DMS153 treated with DMSO at 0.1 percent for 48 hours (cell line): Measurements from ENCODE around the gene FBXL19.

ENCODE experiments used
- DNase-seq: peaks from one replicate; lab custom pipeline; 2025; ENCODE audit not compliant: unreplicated experiment; lab: John Stamatoyannopoulos, UW

FBXL19 gene

GRCh38 chr16:30942426-30942806 is 19.0 kb downstream of the FBXL19 start:
- DNase-seq: no peak

GRCh38 chr16:30944352-30944751 is 21.0 kb downstream of the FBXL19 start:
- DNase-seq: no peak

- no peak for DNase-seq
Measured at GRCh38 chr16:30946671-30947540, 23.5 kb downstream of the FBXL19 start.

- DNase-seq: no peak
Measured at GRCh38 chr16:30947541-30947858, 24.1 kb downstream of the FBXL19 start.

- no peak for DNase-seq
Measured at GRCh38 chr16:30947859-30948666, 24.7 kb downstream of the FBXL19 start.

- no peak for DNase-seq
Measured at GRCh38 chr16:30948667-30949649, 25.6 kb downstream of the FBXL19 start, which contains the start of gene ORAI3. TSS of gene ORAI3 (plus strand) at chr16:30949068. CDS start at chr16:30949290, 222 bp downstream.

GRCh38 chr16:30949650-30950515 is 26.5 kb downstream of the FBXL19 start:
- peak; percentile 53 for DNase-seq

GRCh38 chr16:30950516-30951065 is 27.2 kb downstream of the FBXL19 start:
- no peak for DNase-seq

GRCh38 chr16:30951193-30951592 is 27.8 kb downstream of the FBXL19 start:
- no peak for DNase-seq

GRCh38 chr16:30951750-30952149 is 28.4 kb downstream of the FBXL19 start:
- DNase-seq: no peak

GRCh38 chr16:30953111-30953510 is 29.7 kb downstream of the FBXL19 start:
- DNase-seq: no peak

GRCh38 chr16:30953511-30954124 is 30.2 kb downstream of the FBXL19 start:
- DNase-seq: peak; percentile 4

- no peak for DNase-seq
Measured at GRCh38 chr16:30954993-30955392, 31.6 kb downstream of the FBXL19 start.

GRCh38 chr16:30956601-30957455 is 33.5 kb downstream of the FBXL19 start:
- DNase-seq: peak; percentile 46

GRCh38 chr16:30957456-30958174 is 34.2 kb downstream of the FBXL19 start, which contains the start of gene SETD1A:
TSS of gene SETD1A (plus strand) at chr16:30957754. CDS start at chr16:30958732, 978 bp downstream.
- DNase-seq: peak; percentile 76

GRCh38 chr16:30958175-30959079 is 35.1 kb downstream of the FBXL19 start:
- DNase-seq: no peak
